Astrocyte (in vitro differentiated cells and primary cell): ENCODE results near the gene MYL7.

Experiments
- EZH2 ChIP-seq: IDR thresholded peaks from 2 replicates; pipeline ENCODE4 v1.6.1; 2012; ENCODE audit warnings: mild to moderate bottlenecking, low read length, inconsistent platforms; ENCODE audit not compliant: insufficient read depth
- TF ChIP-seq, protein P1 (sequence below): IDR thresholded peaks from 2 replicates; pipeline ENCODE4 v1.5.1; 2011; ENCODE audit warnings: low read depth, mild to moderate bottlenecking, inconsistent platforms, low read length, moderate library complexity; ENCODE audit not compliant: insufficient read depth

DNA sequence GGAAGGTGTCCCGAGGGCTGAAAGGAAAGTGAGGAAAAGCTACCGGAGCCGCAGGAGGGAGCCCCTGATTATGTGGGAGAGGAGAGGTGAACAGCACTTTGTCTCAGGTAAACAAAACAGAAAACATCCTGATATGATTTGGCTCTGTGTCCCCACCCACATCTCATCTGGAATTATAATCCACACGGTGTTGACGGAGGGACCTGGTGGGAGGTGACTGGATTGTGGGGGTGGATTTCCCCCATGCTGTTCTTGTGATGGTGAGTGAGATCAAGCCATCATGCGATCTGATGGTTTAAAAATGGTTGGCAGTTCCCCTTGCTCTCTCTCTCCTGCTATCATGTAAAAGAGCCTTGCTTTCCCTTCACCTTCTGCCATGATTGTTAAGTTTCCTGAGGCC lies 20.7 kb downstream of the MYL7 start:
- TF ChIP-seq, protein P1, sequence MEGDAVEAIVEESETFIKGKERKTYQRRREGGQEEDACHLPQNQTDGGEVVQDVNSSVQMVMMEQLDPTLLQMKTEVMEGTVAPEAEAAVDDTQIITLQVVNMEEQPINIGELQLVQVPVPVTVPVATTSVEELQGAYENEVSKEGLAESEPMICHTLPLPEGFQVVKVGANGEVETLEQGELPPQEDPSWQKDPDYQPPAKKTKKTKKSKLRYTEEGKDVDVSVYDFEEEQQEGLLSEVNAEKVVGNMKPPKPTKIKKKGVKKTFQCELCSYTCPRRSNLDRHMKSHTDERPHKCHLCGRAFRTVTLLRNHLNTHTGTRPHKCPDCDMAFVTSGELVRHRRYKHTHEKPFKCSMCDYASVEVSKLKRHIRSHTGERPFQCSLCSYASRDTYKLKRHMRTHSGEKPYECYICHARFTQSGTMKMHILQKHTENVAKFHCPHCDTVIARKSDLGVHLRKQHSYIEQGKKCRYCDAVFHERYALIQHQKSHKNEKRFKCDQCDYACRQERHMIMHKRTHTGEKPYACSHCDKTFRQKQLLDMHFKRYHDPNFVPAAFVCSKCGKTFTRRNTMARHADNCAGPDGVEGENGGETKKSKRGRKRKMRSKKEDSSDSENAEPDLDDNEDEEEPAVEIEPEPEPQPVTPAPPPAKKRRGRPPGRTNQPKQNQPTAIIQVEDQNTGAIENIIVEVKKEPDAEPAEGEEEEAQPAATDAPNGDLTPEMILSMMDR = no peak
- no peak for TF ChIP-seq EZH2
